Panc1 (cell line): ENCODE measurements around the gene CACNA1C. TPM values are rescaled to one million over a fixed set of nuclear protein-coding genes. Genes with fewer than 3 reads are reported as not detected.

Experiments
- ATAC-seq: fragments of 200-7000 bp; cut with Tn5 transposase; 2 replicates; pipeline ENCODE4 v1.9.1; 2020; ENCODE audit warnings: mild to moderate bottlenecking, moderate library complexity
- BruUV-seq: library from RNA; stranded (reverse); fragments of 400-500 nt; replicated peaks from 2 replicates; lab custom pipeline; 2021; lab: Mats Ljungman, UMichigan
- CTCF ChIA-PET: fragments of 300-600 bp; sonication (Branson Sonifier 250); formaldehyde crosslinking; loops from one replicate; lab custom pipeline; 2022; ENCODE audit warnings: antibody characterized with exemption; lab: Charles Lee
- POLR2A ChIA-PET: fragments of 300-600 bp; sonication (Branson Sonifier 250); formaldehyde crosslinking; loops from one replicate; lab custom pipeline; 2022; ENCODE audit warnings: antibody characterized with exemption; lab: Charles Lee
- DNase-seq: peaks from one replicate; pipeline ENCODE4 v3.0.0-alpha.2; 2010; ENCODE audit warnings: low read depth, low spot score
- H3K27ac ChIP-seq: 2 replicates; pipeline ENCODE4 v1.5.1; 2011; ENCODE audit warnings: mild to moderate bottlenecking, low read length, inconsistent platforms
- H3K27me3 ChIP-seq: fragments of 200-500 bp; sonication (Bioruptor generic); 2 replicates; pipeline ENCODE4 v1.6.0; 2014; ENCODE audit warnings: low read length, inconsistent platforms; ENCODE audit not compliant: control insufficient read depth, insufficient read depth
- H3K36me3 ChIP-seq: fragments of 200-500 bp; sonication (Bioruptor generic); 2 replicates; pipeline ENCODE4 v1.5.1; 2014; ENCODE audit warnings: inconsistent platforms, mild to moderate bottlenecking, low read length, moderate library complexity; ENCODE audit not compliant: control insufficient read depth, insufficient read depth
- H3K4me1 ChIP-seq: 2 replicates; pipeline ENCODE4 v1.5.1; 2011; ENCODE audit warnings: inconsistent platforms, mild to moderate bottlenecking, low read length, moderate library complexity; ENCODE audit not compliant: control insufficient read depth, insufficient read depth
- H3K4me3 ChIP-seq, 2 experiments: 2 replicates each; pipeline ENCODE4 v1.5.1; 2011 to 2012; ENCODE audit warnings: low read depth in 2 of 2, low read length in 2 of 2, mild to moderate bottlenecking in 2 of 2, inconsistent platforms in 1 of 2, moderate library complexity in 1 of 2
- H3K9me3 ChIP-seq: fragments of 200-500 bp; sonication (Bioruptor generic); 2 replicates; pipeline ENCODE4 v1.5.1; 2014; ENCODE audit warnings: low read depth, mild to moderate bottlenecking, inconsistent platforms, low read length, moderate library complexity; ENCODE audit not compliant: control insufficient read depth, insufficient read depth
- POLR2AphosphoS5 ChIP-seq: IDR thresholded peaks from 2 replicates; pipeline ENCODE4 v1.6.1; 2012; ENCODE audit warnings: mild to moderate bottlenecking, low read depth, low read length, moderate library complexity
- SIN3A ChIP-seq: IDR thresholded peaks from 2 replicates; pipeline ENCODE4 v1.6.1; 2012; ENCODE audit warnings: low read depth, mild to moderate bottlenecking, low read length, moderate library complexity, borderline replicate concordance; ENCODE audit not compliant: insufficient read depth
- TCF7L2 ChIP-seq: IDR thresholded peaks from 2 replicates; pipeline ENCODE4 v1.6.1; 2011; ENCODE audit warnings: mild to moderate bottlenecking, low read depth, low read length, inconsistent platforms
- in situ Hi-C: cut with HindIII; loops from 2 replicates; pipeline ENCODE4 v1.10.0; 2016; ENCODE audit warnings: low sequenced_read_pairs, low pct_unique_long_range_greater_than_20kb
- intact Hi-C: fragments of 100-400 bp; cut with micrococcal nuclease; formaldehyde crosslinking; loops from one replicate; pipeline ENCODE4 v1.10.0; 2022; ENCODE audit not compliant: unreplicated experiment
- total RNA-seq: library from RNA; stranded (reverse); gene quantifications from one replicate; pipeline ENCODE4 v1.2.1, GENCODE V29; 2021; ENCODE audit not compliant: unreplicated experiment
- TF ChIP-seq, protein P1 (sequence below), 2 experiments: IDR thresholded peaks; 2 replicates each; pipeline ENCODE4 v1.6.1; 2011 to 2012; ENCODE audit warnings: low read depth in 2 of 2, control low read depth in 1 of 2, low read length in 1 of 2, mild to moderate bottlenecking in 1 of 2, moderate library complexity in 1 of 2; ENCODE audit not compliant: insufficient read depth in 1 of 2
- TF ChIP-seq, protein P2 (sequence below): fragments of 450-650 bp; IDR thresholded peaks from 2 replicates; pipeline ENCODE4 v1.5.1; 2017; ENCODE audit warnings: mild to moderate bottlenecking

CACNA1C gene
- total RNA-seq, 1 experiment from 2014 or later: 0.03 TPM

GRCh38 chr12:2323532-2324255 lies 270.9 kb downstream of the CACNA1C start:
- ChIA-PET POLR2A (no interaction called here), CTCF (no interaction called here)
- no peak overlapping the region for H3K27ac ChIP-seq
- H3K4me3 ChIP-seq: no peak overlapping the region
- peaks cover 4% of the 10 kb centered on the region for H3K27me3 ChIP-seq
- TF ChIP-seq, protein P1, sequence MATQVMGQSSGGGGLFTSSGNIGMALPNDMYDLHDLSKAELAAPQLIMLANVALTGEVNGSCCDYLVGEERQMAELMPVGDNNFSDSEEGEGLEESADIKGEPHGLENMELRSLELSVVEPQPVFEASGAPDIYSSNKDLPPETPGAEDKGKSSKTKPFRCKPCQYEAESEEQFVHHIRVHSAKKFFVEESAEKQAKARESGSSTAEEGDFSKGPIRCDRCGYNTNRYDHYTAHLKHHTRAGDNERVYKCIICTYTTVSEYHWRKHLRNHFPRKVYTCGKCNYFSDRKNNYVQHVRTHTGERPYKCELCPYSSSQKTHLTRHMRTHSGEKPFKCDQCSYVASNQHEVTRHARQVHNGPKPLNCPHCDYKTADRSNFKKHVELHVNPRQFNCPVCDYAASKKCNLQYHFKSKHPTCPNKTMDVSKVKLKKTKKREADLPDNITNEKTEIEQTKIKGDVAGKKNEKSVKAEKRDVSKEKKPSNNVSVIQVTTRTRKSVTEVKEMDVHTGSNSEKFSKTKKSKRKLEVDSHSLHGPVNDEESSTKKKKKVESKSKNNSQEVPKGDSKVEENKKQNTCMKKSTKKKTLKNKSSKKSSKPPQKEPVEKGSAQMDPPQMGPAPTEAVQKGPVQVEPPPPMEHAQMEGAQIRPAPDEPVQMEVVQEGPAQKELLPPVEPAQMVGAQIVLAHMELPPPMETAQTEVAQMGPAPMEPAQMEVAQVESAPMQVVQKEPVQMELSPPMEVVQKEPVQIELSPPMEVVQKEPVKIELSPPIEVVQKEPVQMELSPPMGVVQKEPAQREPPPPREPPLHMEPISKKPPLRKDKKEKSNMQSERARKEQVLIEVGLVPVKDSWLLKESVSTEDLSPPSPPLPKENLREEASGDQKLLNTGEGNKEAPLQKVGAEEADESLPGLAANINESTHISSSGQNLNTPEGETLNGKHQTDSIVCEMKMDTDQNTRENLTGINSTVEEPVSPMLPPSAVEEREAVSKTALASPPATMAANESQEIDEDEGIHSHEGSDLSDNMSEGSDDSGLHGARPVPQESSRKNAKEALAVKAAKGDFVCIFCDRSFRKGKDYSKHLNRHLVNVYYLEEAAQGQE (IDR thresholded peaks at IDR 0.05; ENCODE audit: insufficient read depth in 1 of 2, low read depth in 2 of 2, low read length in 1 of 2): no peak
- TF ChIP-seq POLR2AphosphoS5: no peak
- TF ChIP-seq SIN3A: no peak
- TF ChIP-seq, protein P2, sequence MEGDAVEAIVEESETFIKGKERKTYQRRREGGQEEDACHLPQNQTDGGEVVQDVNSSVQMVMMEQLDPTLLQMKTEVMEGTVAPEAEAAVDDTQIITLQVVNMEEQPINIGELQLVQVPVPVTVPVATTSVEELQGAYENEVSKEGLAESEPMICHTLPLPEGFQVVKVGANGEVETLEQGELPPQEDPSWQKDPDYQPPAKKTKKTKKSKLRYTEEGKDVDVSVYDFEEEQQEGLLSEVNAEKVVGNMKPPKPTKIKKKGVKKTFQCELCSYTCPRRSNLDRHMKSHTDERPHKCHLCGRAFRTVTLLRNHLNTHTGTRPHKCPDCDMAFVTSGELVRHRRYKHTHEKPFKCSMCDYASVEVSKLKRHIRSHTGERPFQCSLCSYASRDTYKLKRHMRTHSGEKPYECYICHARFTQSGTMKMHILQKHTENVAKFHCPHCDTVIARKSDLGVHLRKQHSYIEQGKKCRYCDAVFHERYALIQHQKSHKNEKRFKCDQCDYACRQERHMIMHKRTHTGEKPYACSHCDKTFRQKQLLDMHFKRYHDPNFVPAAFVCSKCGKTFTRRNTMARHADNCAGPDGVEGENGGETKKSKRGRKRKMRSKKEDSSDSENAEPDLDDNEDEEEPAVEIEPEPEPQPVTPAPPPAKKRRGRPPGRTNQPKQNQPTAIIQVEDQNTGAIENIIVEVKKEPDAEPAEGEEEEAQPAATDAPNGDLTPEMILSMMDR: no peak
- no peak for TF ChIP-seq TCF7L2
- intact Hi-C loops (no loop called here), in situ Hi-C loops (no loop called here)
- no peak for DNase-seq
- no peaks in the 10 kb centered on the region for H3K4me1 ChIP-seq
- ATAC-seq: no peak
- no TSS peak for BruUV-seq
- H3K36me3 ChIP-seq: no peaks in the 10 kb centered on the region
- no peaks in the 10 kb centered on the region for H3K9me3 ChIP-seq

- DNase-seq: no peak
- peaks cover 4% of the 10 kb centered on the region for H3K27me3 ChIP-seq
- ATAC-seq: no peak
- BruUV-seq: no TSS peak
- in situ Hi-C loops: no loop called here
- TF ChIP-seq, protein P1 (IDR thresholded peaks at IDR 0.05; ENCODE audit: insufficient read depth in 1 of 2, low read depth in 2 of 2, low read length in 1 of 2): no peak
- TF ChIP-seq TCF7L2: no peak
- TF ChIP-seq POLR2AphosphoS5: no peak
- TF ChIP-seq, protein P2: no peak
- no peak for TF ChIP-seq SIN3A
- no peak overlapping the region for H3K27ac ChIP-seq
- intact Hi-C loops: no loop called here
- no peaks in the 10 kb centered on the region for H3K4me1 ChIP-seq
- ChIA-PET POLR2A (no interaction called here), CTCF (no interaction called here)
- H3K9me3 ChIP-seq: no peaks in the 10 kb centered on the region
- H3K4me3 ChIP-seq: no peak overlapping the region
- H3K36me3 ChIP-seq: no peaks in the 10 kb centered on the region
Measured at GRCh38 chr12:2324387-2324786, 271.6 kb downstream of the CACNA1C start.
